Ishikawa (cell line): ENCODE results near the gene NCOA4.

ENCODE experiments used
- CEBPB ChIP-seq: IDR thresholded peaks from 2 replicates; pipeline ENCODE4 v1.6.1; 2012
- CREB1 ChIP-seq: IDR thresholded peaks from 2 replicates; pipeline ENCODE4 v1.6.1; 2012; ENCODE audit warnings: low read depth
- EGR1 ChIP-seq: IDR thresholded peaks from 2 replicates; pipeline ENCODE4 v1.6.1; 2012
- EP300 ChIP-seq: IDR thresholded peaks from 2 replicates; pipeline ENCODE4 v1.6.1; 2012; ENCODE audit warnings: borderline replicate concordance
- FOXM1 ChIP-seq: IDR thresholded peaks from 2 replicates; pipeline ENCODE4 v1.6.1; 2012; ENCODE audit warnings: low read depth, borderline replicate concordance
- MAX ChIP-seq: IDR thresholded peaks from 2 replicates; pipeline ENCODE4 v1.6.1; 2012
- NFIC ChIP-seq: IDR thresholded peaks from 2 replicates; pipeline ENCODE4 v1.6.1; 2012
- RAD21 ChIP-seq: IDR thresholded peaks from 2 replicates; pipeline ENCODE4 v1.6.1; 2012; ENCODE audit warnings: low read depth
- TAF1 ChIP-seq: IDR thresholded peaks from 2 replicates; pipeline ENCODE4 v1.6.1; 2012; ENCODE audit warnings: low read depth, mild to moderate bottlenecking
- TCF12 ChIP-seq: IDR thresholded peaks from 2 replicates; pipeline ENCODE4 v1.6.1; 2012; ENCODE audit warnings: low read depth
- TEAD4 ChIP-seq: IDR thresholded peaks from 2 replicates; pipeline ENCODE4 v1.6.1; 2012
- USF1 ChIP-seq: IDR thresholded peaks from 2 replicates; pipeline ENCODE4 v1.6.1; 2012
- YY1 ChIP-seq: IDR thresholded peaks from 2 replicates; pipeline ENCODE4 v1.6.1; 2012; ENCODE audit warnings: low read depth
- ZBTB7A ChIP-seq: IDR thresholded peaks from 2 replicates; pipeline ENCODE4 v1.6.1; 2012; ENCODE audit warnings: low read depth
- TF ChIP-seq, protein P1 (sequence below): IDR thresholded peaks from 2 replicates; pipeline ENCODE4 v1.6.1; 2012; ENCODE audit warnings: low read depth, mild to moderate bottlenecking

Gene NCOA4

DNA sequence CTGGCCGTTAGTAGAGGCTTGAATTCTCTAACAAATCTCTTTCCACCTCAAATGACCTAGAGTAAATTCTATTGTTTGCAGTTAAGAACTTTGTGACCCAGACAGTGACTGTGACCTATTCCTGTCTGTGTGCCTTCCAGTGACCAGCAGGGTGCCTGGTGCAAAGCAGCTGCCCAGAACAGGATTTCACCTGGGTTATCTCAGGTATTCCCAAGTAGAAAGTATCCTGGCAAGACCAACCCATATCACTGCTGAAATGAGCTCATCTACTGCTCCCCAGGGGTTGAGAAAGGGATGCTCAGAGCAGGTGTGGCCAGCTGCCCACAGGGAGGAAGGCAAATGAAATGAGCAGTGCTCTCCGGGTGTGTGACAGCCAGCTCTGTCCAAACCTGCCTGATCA is 17.7 kb upstream of the NCOA4 start:
- TF ChIP-seq EGR1 (no peak), NFIC (peak; percentile 71), ZBTB7A (0 out of 2 replicates have a peak, but pooled peaks have one; percentile 7), TEAD4 (peak; percentile 68; the same call in 1 of the 2 replicates), FOXM1 (peak; percentile 57; the same call in 1 of the 2 replicates), USF1 (no peak), EP300 (peak; percentile 89), TCF12 (peak; percentile 92), YY1 (0 out of 2 replicates have a peak, but pooled peaks have one; percentile 43)

DNA sequence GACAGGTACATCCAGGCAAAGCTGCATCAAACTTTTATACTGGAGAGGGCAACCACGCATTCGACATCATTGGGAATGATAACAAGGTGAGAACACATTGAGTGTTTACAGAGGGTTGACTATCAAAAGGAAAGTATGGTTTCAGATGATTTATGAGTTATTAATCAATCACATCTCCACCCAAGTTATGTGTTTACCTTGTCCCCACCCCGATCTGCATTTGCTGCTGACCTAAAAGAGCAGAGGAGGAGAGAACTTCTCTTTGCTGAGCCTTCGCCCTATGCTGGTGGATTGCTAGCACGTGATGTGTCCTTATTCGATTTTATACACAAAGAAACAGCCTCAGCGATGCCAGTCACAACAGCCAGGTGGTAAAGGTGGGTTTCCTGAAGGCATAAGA is 15.8 kb upstream of the NCOA4 start, which contains the start of gene MSMB:
TSS of gene MSMB (minus strand) at position 9 of the 400 bp plus-strand sequence. CDS start 32 bp downstream, outside the sequence.
- TF ChIP-seq CREB1 (no peak), EGR1 (no peak), YY1 (no peak), ZBTB7A (no peak), NFIC (no peak), RAD21 (no peak), CEBPB (no peak), USF1 (no peak), TAF1 (no peak), MAX (no peak), TEAD4 (no peak), TCF12 (no peak), EP300 (no peak), FOXM1 (no peak)
- TF ChIP-seq, protein P1, sequence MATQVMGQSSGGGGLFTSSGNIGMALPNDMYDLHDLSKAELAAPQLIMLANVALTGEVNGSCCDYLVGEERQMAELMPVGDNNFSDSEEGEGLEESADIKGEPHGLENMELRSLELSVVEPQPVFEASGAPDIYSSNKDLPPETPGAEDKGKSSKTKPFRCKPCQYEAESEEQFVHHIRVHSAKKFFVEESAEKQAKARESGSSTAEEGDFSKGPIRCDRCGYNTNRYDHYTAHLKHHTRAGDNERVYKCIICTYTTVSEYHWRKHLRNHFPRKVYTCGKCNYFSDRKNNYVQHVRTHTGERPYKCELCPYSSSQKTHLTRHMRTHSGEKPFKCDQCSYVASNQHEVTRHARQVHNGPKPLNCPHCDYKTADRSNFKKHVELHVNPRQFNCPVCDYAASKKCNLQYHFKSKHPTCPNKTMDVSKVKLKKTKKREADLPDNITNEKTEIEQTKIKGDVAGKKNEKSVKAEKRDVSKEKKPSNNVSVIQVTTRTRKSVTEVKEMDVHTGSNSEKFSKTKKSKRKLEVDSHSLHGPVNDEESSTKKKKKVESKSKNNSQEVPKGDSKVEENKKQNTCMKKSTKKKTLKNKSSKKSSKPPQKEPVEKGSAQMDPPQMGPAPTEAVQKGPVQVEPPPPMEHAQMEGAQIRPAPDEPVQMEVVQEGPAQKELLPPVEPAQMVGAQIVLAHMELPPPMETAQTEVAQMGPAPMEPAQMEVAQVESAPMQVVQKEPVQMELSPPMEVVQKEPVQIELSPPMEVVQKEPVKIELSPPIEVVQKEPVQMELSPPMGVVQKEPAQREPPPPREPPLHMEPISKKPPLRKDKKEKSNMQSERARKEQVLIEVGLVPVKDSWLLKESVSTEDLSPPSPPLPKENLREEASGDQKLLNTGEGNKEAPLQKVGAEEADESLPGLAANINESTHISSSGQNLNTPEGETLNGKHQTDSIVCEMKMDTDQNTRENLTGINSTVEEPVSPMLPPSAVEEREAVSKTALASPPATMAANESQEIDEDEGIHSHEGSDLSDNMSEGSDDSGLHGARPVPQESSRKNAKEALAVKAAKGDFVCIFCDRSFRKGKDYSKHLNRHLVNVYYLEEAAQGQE = no peak

DNA sequence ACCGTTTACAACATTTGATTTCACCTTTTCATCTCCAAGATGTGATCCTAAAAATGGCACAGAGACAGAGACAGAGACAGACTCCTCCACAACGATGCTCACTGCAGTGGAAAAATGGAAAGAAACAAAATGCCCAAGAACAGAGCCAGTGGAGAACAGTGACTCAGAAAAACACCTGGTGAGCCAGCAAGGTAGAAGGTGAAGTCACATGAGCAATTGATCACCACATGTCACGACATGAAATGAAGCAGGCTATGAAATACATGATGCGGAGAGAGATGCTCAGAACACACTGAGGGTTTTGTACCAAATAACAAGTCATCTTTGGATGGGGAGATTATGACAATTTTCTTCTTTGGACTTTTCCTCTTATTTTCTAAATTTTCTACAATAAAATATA is 12.1 kb upstream of the NCOA4 start:
- TF ChIP-seq RAD21 (no peak), EP300 (no peak), TAF1 (no peak), ZBTB7A (no peak), NFIC (no peak), USF1 (peak; percentile 52), YY1 (no peak)

DNA sequence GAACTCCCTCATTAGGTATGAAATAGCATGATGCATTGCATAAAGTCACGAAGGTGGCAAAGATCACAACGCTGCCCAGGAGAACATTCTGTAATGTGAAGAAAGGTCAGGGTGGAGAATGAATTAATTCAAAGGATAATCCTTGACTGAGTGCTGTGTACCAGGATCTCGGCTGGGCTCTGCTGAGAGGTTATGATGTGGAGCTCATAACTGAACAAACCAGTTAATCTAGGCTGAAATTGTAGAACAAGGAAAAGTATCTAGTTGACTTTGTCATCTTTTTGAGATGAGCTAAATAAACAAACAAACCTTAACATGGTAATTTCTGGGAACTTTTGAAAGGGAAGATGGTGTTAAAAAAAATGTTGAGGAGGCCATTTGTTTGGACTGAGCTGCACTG is 9.6 kb upstream of the NCOA4 start:
- TF ChIP-seq YY1 = no peak
- TF ChIP-seq, protein P1 = no peak
- TF ChIP-seq RAD21 = no peak
- TF ChIP-seq EGR1 = no peak
- TF ChIP-seq ZBTB7A = no peak

DNA sequence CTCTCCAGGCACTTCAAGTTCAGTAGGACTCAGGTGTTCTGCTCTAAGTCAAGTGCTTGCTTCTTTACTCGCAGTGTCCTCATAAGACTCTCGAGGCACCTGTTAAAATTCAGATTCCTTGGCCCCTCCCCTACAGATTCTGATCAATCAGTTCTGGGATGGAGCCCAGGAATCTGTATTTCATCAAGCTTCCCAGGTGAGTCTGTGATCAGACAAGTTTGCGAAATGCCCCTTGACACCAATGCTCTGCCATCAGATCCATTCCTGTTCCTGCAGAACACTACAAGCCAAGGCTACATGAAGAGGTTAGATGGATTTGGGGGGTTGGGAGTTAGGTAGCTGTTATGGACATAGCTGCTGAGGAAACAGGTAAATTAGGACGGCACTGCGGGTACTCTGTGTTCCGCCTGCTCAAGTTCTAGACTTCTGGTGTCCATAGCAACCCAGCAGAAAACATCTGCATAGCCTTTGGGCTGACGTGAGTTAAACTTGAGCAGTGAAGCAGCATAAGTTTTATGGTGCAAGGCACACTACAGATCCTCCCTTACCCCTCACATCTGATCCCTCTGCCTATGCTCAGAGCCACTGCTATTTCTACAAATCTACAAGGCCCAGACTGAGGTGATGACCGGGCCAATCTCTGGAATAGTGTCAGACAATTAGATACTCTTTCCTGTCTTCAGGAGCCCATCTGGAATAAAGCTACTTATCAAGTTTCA is 6.8 kb upstream of the NCOA4 start:
- TF ChIP-seq TAF1 = no peak
- no peak for TF ChIP-seq CEBPB
- TF ChIP-seq, protein P1 = no peak
- no peak for TF ChIP-seq ZBTB7A
- TF ChIP-seq EGR1 = no peak
- no peak for TF ChIP-seq RAD21
- no peak for TF ChIP-seq MAX
- no peak for TF ChIP-seq TEAD4
- no peak for TF ChIP-seq CREB1
- no peak for TF ChIP-seq TCF12
- TF ChIP-seq FOXM1 = no peak
- TF ChIP-seq YY1 = no peak
- TF ChIP-seq NFIC = no peak
- TF ChIP-seq EP300 = no peak
- TF ChIP-seq USF1 = no peak
